ENCODE data around the gene LIMK1. TPM values are rescaled to one million over a fixed set of nuclear protein-coding genes. Genes with fewer than 3 reads are reported as not detected.
"Not testable (repeated sequence)": the region's sequence is repeated elsewhere in the genome, so short reads cannot be mapped to it uniquely, and the experiment has no call there.

The LIMK1 gene
- total and polyA plus RNA-seq, 2 of the 13 experiments (the other 11 are each of a cell fraction or from before 2014, with no cell fraction given), result 8.9 to 18.8 TPM

- peaks cover 3 to 45% of the 10 kb centered on the region in 2 experiments; a peak in 4 of 5 replicates for H3K27me3 ChIP-seq (ENCODE audit: control insufficient read depth in 1 of 2, insufficient read depth in 2 of 2, low read length in 2 of 2)
- H3K27ac ChIP-seq (ENCODE audit: extremely low read length, insufficient read depth, low read length), result no peak overlapping the region
- TF ChIP-seq FOXC1 (CRISPR knock-in tag; IDR thresholded peaks at IDR 0.05; ENCODE audit: borderline replicate concordance) (no peak), ZNF451 (CRISPR knock-in tag; IDR thresholded peaks at IDR 0.05) (no peak), MYNN (CRISPR knock-in tag; IDR thresholded peaks at IDR 0.05; ENCODE audit: low read depth) (no peak), ASH2L (IDR thresholded peaks at IDR 0.05; ENCODE audit: insufficient read length, low read depth, low read length) (no peak), ARID2 (CRISPR knock-in tag; IDR thresholded peaks at IDR 0.05; ENCODE audit: borderline replicate concordance) (no peak), NFE2L2 (IDR thresholded peaks at IDR 0.05; ENCODE audit: low read length) (no peak), MNT (IDR thresholded peaks at IDR 0.05) (no peak), ZNF235 (CRISPR knock-in tag; IDR thresholded peaks at IDR 0.05; ENCODE audit: borderline replicate concordance) (no peak), NR2C2 (CRISPR knock-in tag; IDR thresholded peaks at IDR 0.05; ENCODE audit: borderline replicate concordance) (no peak), KDM4B (CRISPR knock-in tag; IDR thresholded peaks at IDR 0.05) (no peak), SOX6 (IDR thresholded peaks at IDR 0.05) (no peak), SOX6 (CRISPR knock-in tag; IDR thresholded peaks at IDR 0.05) (no peak), ARNT2 (CRISPR knock-in tag; IDR thresholded peaks at IDR 0.05; ENCODE audit: low read depth) (no peak)
- H3K9me3 ChIP-seq (ENCODE audit: low read length), result no peaks in the 10 kb centered on the region
- no peaks in the 10 kb centered on the region for H3K4me1 ChIP-seq (ENCODE audit: insufficient read depth, low read length)
- ATAC-seq, result no peak; the same call in 2 of the 3 replicates
- ChIA-PET POLR2A (no interaction called here), CTCF (ENCODE audit: low intra/inter-chr PET ratio, low total read pairs) (no interaction called here)
- H3K4me3 ChIP-seq (replicated peaks in 1 of 3; ENCODE audit: insufficient read depth in 1 of 3, low read depth in 2 of 3, low read length in 3 of 3), result no peak overlapping the region
- no peak overlapping the region for H3K9ac ChIP-seq (ENCODE audit: insufficient read depth, low read depth, low read length)
- H3K4me2 ChIP-seq (ENCODE audit: low read depth, low read length), result no peak overlapping the region
- peaks cover 5% of the 10 kb centered on the region; the same call in 1 of the 2 replicates for H4K20me1 ChIP-seq (ENCODE audit: insufficient read depth, low read length)
- intact Hi-C loops (cut with micrococcal nuclease; ENCODE audit: unreplicated experiment) (no loop called here), in situ Hi-C loops (cut with HindIII; ENCODE audit: extremely low pct_ligation_motif_present, low pct_unique_long_range_greater_than_20kb) (no loop called here)
- H2AFZ ChIP-seq (ENCODE audit: low read length), result no peak overlapping the region
- no peak for DNase-seq (ENCODE audit: low spot score)
- no TSS peak for BruUV-seq (replicated peaks)
- 54% methylated on average over 11 of the region's 20 CpGs for WGBS (ENCODE audit: low lambda C conversion rate)
- H3K79me2 ChIP-seq (ENCODE audit: insufficient read depth, low read length), result no peaks in the 10 kb centered on the region
- H3K36me3 ChIP-seq (replicated peaks in 1 of 2; ENCODE audit: control insufficient read depth in 1 of 2, insufficient read depth in 2 of 2, low read length in 2 of 2), result no peaks in the 10 kb centered on the region
- FAIRE-seq, result no peak
Observed at GRCh38 chr7:74044366-74045350, 38.9 kb upstream of the LIMK1 start.

- H3K4me1 ChIP-seq (ENCODE audit: insufficient read depth, low read length); H2AFZ ChIP-seq (ENCODE audit: low read length); BruUV-seq (replicated peaks); in situ Hi-C loops (cut with HindIII; ENCODE audit: extremely low pct_ligation_motif_present, low pct_unique_long_range_greater_than_20kb); H3K9ac ChIP-seq (ENCODE audit: insufficient read depth, low read depth, low read length); CTCF ChIA-PET (ENCODE audit: low intra/inter-chr PET ratio, low total read pairs); H3K4me3 ChIP-seq (replicated peaks in 1 of 3; ENCODE audit: insufficient read depth in 1 of 3, low read depth in 2 of 3, low read length in 3 of 3); POLR2A ChIA-PET; DNase-seq (ENCODE audit: low spot score); H3K27ac ChIP-seq (ENCODE audit: extremely low read length, insufficient read depth, low read length); H3K79me2 ChIP-seq (ENCODE audit: insufficient read depth, low read length); H4K20me1 ChIP-seq (ENCODE audit: insufficient read depth, low read length); intact Hi-C loops (cut with micrococcal nuclease; ENCODE audit: unreplicated experiment); H3K36me3 ChIP-seq (replicated peaks in 1 of 2; ENCODE audit: control insufficient read depth in 1 of 2, insufficient read depth in 2 of 2, low read length in 2 of 2); FAIRE-seq; ATAC-seq; H3K4me2 ChIP-seq (ENCODE audit: low read depth, low read length); H3K9me3 ChIP-seq (ENCODE audit: low read length): not testable (repeated sequence)
- 24% methylated on average over 5 of the region's 7 CpGs for WGBS (ENCODE audit: low lambda C conversion rate)
- peaks cover 3 to 29% of the 10 kb centered on the region in 2 experiments; a peak in 3 of 5 replicates for H3K27me3 ChIP-seq (ENCODE audit: control insufficient read depth in 1 of 2, insufficient read depth in 2 of 2, low read length in 2 of 2)
Observed at GRCh38 chr7:74046581-74046980, 37.0 kb upstream of the LIMK1 start.

All from HepG2 (cell line).